Breast epithelium (tissue), 3 donors: Measurements from ENCODE around the gene ADARB1.

Experiments used
- POLR2A ChIP-seq: fragments of 450-650 bp; IDR thresholded peaks from one replicate; pipeline ENCODE4 v1.6.1; 2016; ENCODE audit warnings: antibody characterized with exemption, mild to moderate bottlenecking, moderate library complexity
- POLR2AphosphoS5 ChIP-seq, 3 donors: sonication (generic); formaldehyde crosslinking; IDR thresholded peaks; one replicate each; pipeline ENCODE4 v1.6.1; 2017; ENCODE audit warnings: antibody characterized with exemption in 3 of 3

DNA sequence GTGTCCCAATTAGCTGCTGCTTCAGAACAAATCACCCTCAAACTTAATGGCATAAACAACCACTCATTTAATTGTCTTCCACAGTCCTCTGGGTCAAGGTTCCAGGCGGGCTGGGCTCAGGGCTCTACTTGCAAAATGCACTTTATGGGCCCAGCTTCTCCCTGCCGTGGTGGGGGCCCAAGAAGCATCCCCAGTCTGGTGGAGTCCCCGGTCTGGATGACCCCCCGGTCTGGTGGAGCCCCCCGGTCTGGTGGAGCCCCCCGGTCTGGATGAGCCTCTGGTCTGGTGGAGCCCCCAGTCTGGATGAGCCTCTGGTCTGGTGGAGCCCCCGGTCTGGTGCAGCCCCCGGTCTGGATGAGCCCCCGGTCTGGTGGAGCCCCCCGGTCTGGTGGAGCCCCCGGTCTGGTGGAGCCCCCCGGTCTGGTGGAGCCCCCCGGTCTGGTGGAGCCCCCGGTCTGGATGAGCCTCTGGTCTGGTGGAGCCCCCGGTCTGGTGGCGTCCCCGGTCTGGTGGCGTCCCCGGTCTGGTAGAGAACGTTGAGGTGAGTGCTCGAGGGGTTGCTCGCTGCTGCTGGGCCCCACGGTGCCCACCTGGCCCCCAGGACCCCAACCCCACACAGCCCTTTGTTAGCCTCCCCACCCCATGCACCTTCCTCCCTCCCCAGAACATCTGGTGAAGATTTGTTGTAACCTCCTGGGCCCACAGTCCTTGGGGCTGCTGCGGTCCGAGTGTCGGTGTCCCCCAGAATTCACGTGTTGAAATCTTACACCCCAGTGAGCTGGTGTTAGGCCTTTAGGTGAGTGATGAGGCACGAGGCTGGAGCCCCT, 179.5 kb downstream of the ADARB1 start:
- no peak for TF ChIP-seq POLR2AphosphoS5 (IDR thresholded peaks at IDR 0.05)
- no peak for TF ChIP-seq POLR2A
